ENCODE results near the gene PCDH17.

Gene PCDH17

GRCh38 chr13:57740719-57741118, 109.2 kb downstream of the PCDH17 start:
- no peak for DNase-seq

GRCh38 chr13:57748096-57748495, 116.6 kb downstream of the PCDH17 start:
- no peak for DNase-seq

- no peak for DNase-seq
Measured at GRCh38 chr13:57760951-57761350, 129.4 kb downstream of the PCDH17 start.

GRCh38 chr13:57763689-57764088, 132.1 kb downstream of the PCDH17 start:
- DNase-seq, result no peak
